RWPE2 (cell line): Measurements from ENCODE around the gene KAT6B.
"Not testable (repeated sequence)": the region's sequence is repeated elsewhere in the genome, so short reads cannot be mapped to it uniquely, and the experiment has no call there.

Experiments
- ATAC-seq: fragments of 200-7000 bp; cut with Tn5 transposase; 3 replicates; pipeline ENCODE4 v1.9.1; 2021; ENCODE audit warnings: low read depth
- DNase-seq: peaks from one replicate; pipeline ENCODE4 v3.0.0-alpha.2; 2020; ENCODE audit warnings: low spot score
- H3K27ac ChIP-seq: fragments of 450-650 bp; 2 replicates; pipeline ENCODE4 v1.5.1; 2017; ENCODE audit warnings: mild to moderate bottlenecking; ENCODE audit not compliant: poor library complexity, severe bottlenecking
- H3K27me3 ChIP-seq: fragments of 250-450 bp; sonication (Bioruptor Pico); 2 replicates; pipeline ENCODE4 v1.5.1; 2021; ENCODE audit warnings: mild to moderate bottlenecking, moderate library complexity; ENCODE audit not compliant: insufficient read depth, poor library complexity, severe bottlenecking
- H3K36me3 ChIP-seq: fragments of 250-450 bp; sonication (Bioruptor Pico); 2 replicates; pipeline ENCODE4 v1.5.1; 2020; ENCODE audit warnings: low read depth, mild to moderate bottlenecking, moderate library complexity
- H3K4me1 ChIP-seq: fragments of 250-450 bp; sonication (Bioruptor Pico); 2 replicates; pipeline ENCODE4 v1.5.1; 2021; ENCODE audit warnings: mild to moderate bottlenecking, moderate library complexity; ENCODE audit not compliant: insufficient read depth, poor library complexity, severe bottlenecking
- H3K4me3 ChIP-seq: fragments of 250-450 bp; sonication (Bioruptor Pico); 2 replicates; pipeline ENCODE4 v1.5.1; 2021; ENCODE audit warnings: mild to moderate bottlenecking, moderate library complexity; ENCODE audit not compliant: severe bottlenecking
- H3K9me3 ChIP-seq: fragments of 250-450 bp; sonication (Bioruptor Pico); 2 replicates; pipeline ENCODE4 v1.5.1; 2021; ENCODE audit warnings: mild to moderate bottlenecking, moderate library complexity; ENCODE audit not compliant: severe bottlenecking
- TF ChIP-seq, protein P1 (sequence below): fragments of 450-650 bp; IDR thresholded peaks from one replicate; pipeline ENCODE4 v1.5.1; 2017; ENCODE audit warnings: mild to moderate bottlenecking, moderate library complexity; ENCODE audit not compliant: poor library complexity, severe bottlenecking

Gene KAT6B

GRCh38 chr10:74913377-74913979 lies 87.1 kb downstream of the KAT6B start:
- Histone ChIP-seq H3K4me3 (no peak overlapping the region), H3K27ac (no peak overlapping the region), H3K4me1 (peaks cover 13% of the 10 kb centered on the region), H3K36me3 (no peaks in the 10 kb centered on the region), H3K9me3 (no peaks in the 10 kb centered on the region), H3K27me3 (no peaks in the 10 kb centered on the region)
- DNase-seq (no peak), ATAC-seq (no peak)
- TF ChIP-seq, protein P1, sequence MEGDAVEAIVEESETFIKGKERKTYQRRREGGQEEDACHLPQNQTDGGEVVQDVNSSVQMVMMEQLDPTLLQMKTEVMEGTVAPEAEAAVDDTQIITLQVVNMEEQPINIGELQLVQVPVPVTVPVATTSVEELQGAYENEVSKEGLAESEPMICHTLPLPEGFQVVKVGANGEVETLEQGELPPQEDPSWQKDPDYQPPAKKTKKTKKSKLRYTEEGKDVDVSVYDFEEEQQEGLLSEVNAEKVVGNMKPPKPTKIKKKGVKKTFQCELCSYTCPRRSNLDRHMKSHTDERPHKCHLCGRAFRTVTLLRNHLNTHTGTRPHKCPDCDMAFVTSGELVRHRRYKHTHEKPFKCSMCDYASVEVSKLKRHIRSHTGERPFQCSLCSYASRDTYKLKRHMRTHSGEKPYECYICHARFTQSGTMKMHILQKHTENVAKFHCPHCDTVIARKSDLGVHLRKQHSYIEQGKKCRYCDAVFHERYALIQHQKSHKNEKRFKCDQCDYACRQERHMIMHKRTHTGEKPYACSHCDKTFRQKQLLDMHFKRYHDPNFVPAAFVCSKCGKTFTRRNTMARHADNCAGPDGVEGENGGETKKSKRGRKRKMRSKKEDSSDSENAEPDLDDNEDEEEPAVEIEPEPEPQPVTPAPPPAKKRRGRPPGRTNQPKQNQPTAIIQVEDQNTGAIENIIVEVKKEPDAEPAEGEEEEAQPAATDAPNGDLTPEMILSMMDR = no peak

DNA sequence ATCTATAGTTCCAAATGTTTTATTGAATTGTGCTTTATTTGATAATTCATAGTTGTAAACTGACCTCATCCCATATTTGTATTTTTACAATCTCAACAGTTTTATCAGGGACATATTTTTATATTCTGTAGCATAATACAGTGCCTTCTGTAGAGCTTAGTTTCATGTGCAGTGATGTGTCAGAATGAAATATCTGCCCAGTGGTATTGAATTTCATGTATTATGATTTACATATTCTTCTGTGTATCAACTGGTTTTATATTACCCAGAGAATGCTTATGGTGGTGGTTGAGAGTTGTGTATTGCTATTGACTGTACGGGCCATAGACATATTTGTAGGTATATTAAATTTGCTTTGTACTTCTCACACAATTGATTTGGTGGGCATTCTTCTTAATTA lies 89.9 kb downstream of the KAT6B start:
- H3K4me3 ChIP-seq = no peak overlapping the region
- H3K4me1 ChIP-seq = peaks cover 13% of the 10 kb centered on the region
- H3K9me3 ChIP-seq = no peaks in the 10 kb centered on the region
- no peaks in the 10 kb centered on the region for H3K27me3 ChIP-seq
- TF ChIP-seq, protein P1 = no peak
- no peak for DNase-seq
- no peaks in the 10 kb centered on the region for H3K36me3 ChIP-seq
- ATAC-seq = no peak
- peak overlapping the region; percentile 41 for H3K27ac ChIP-seq

DNA sequence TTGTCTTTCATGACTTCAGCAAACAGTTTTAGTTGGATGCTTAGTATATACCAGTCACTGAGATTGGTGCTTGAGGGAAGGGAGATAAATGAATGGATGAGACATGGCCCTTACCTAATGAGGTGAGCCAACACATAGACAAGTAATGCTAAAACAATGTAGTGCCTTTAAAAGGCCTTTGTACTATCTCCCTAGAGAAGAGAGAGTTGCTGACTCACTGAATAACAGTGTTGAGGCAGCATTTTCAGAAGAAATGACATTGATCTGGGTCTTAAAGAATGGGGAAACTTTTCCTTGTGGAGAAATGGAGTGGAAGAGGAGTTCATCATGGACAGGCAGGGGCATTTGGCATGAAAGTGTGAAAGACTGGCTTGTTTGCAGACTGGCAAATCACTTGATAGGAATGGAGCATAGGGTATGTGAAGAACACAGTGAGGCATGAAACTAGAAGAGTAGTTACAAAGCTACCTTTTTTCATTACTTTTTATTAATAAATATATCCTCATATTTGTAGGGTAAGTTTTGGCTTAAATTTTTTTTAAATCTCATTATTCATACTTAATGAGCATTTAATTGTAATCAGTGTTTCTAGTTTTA lies 91.2 kb downstream of the KAT6B start:
- peak; percentile 99 for ATAC-seq
- DNase-seq = no peak
- Histone ChIP-seq H3K27ac (peak overlapping the region; percentile 41), H3K4me1 (peaks cover 22% of the 10 kb centered on the region), H3K4me3 (no peak overlapping the region), H3K36me3 (no peaks in the 10 kb centered on the region), H3K9me3 (no peaks in the 10 kb centered on the region), H3K27me3 (no peaks in the 10 kb centered on the region)
- TF ChIP-seq, protein P1 = no peak

GRCh38 chr10:74919671-74920070 lies 93.3 kb downstream of the KAT6B start:
- Histone ChIP-seq H3K36me3 (no peaks in the 10 kb centered on the region), H3K27me3 (no peaks in the 10 kb centered on the region), H3K4me1 (peaks cover 41% of the 10 kb centered on the region), H3K27ac (no peak overlapping the region), H3K4me3 (no peak overlapping the region), H3K9me3 (no peaks in the 10 kb centered on the region)
- DNase-seq = no peak
- TF ChIP-seq, protein P1 = no peak
- no peak for ATAC-seq

GRCh38 chr10:74921070-74921469 lies 94.7 kb downstream of the KAT6B start:
- H3K27me3 ChIP-seq, H3K4me3 ChIP-seq, DNase-seq, ATAC-seq, H3K9me3 ChIP-seq, H3K36me3 ChIP-seq, H3K27ac ChIP-seq: not testable (repeated sequence)
- H3K4me1 ChIP-seq = peaks cover 46% of the 10 kb centered on the region
